Activated T-helper 17 cell treated with anti-CD3 and anti-CD28 coated beads, Interleukin-2, amount 50 U/mL, for 72 hours (primary cell): ENCODE data around the gene TARS3. TPM values are rescaled to one million over a fixed set of nuclear protein-coding genes. Genes with fewer than 3 reads are reported as not detected.
"Not testable (repeated sequence)": the region's sequence is repeated elsewhere in the genome, so short reads cannot be mapped to it uniquely, and the experiment has no call there.

Experiments
- ATAC-seq: fragments of 150-1000 bp; cut with Tn5 transposase; replicated peaks from 2 replicates; pipeline ENCODE4 v1.10.0; 2021; ENCODE audit warnings: mild to moderate bottlenecking, moderate library complexity
- H3K27ac Mint-ChIP-seq: one replicate; pipeline ENCODE4 v1.8.0; 2022; ENCODE audit warnings: mixed read lengths
- H3K27me3 Mint-ChIP-seq: one replicate; pipeline ENCODE4 v1.8.0; 2022; ENCODE audit warnings: mixed read lengths
- H3K36me3 Mint-ChIP-seq: one replicate; pipeline ENCODE4 v1.8.0; 2022; ENCODE audit warnings: low read depth, mild to moderate bottlenecking, mixed read lengths
- H3K4me1 Mint-ChIP-seq: one replicate; pipeline ENCODE4 v1.8.0; 2022; ENCODE audit warnings: mixed read lengths
- H3K4me3 Mint-ChIP-seq: one replicate; pipeline ENCODE4 v1.8.0; 2022; ENCODE audit warnings: mild to moderate bottlenecking, mixed read lengths
- H3K9me3 Mint-ChIP-seq: one replicate; pipeline ENCODE4 v1.8.0; 2022; ENCODE audit warnings: mixed read lengths
- total RNA-seq, 2 donors: library from RNA; stranded (reverse); gene quantifications; one replicate each; pipeline ENCODE4 v1.2.3, GENCODE V29; 2022

Gene TARS3
- total RNA-seq, 2 donors from 2014 or later: 20.6 to 33.0 TPM

DNA sequence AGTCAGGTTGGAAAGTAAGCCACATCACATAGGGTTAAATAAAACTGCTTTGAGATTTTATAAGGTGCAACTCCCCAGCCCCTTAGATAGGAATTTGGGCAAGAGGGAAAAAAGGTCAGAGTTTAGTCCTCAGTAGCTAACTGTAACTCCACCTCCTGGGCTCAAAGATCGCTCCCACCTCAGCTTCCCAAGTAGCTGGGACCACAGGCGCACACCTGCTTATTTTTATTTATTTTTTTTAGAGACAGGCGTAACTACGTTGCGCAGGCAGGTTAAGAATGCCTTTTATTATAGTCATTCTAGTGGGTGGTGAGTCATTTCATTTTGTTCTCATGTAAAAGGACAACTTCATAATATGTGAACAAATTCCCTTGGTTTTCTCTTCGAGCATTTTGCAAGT is 86.8 kb downstream of the TARS3 start:
- peaks cover 14% of the 10 kb centered on the region for H3K4me1 Mint-ChIP-seq
- no peaks in the 10 kb centered on the region for H3K9me3 Mint-ChIP-seq
- no peaks in the 10 kb centered on the region for H3K27me3 Mint-ChIP-seq
- no peak overlapping the region for H3K4me3 Mint-ChIP-seq
- H3K27ac Mint-ChIP-seq: peak overlapping the region; percentile 22
- H3K36me3 Mint-ChIP-seq: peaks cover 61% of the 10 kb centered on the region
- no peak for ATAC-seq

DNA sequence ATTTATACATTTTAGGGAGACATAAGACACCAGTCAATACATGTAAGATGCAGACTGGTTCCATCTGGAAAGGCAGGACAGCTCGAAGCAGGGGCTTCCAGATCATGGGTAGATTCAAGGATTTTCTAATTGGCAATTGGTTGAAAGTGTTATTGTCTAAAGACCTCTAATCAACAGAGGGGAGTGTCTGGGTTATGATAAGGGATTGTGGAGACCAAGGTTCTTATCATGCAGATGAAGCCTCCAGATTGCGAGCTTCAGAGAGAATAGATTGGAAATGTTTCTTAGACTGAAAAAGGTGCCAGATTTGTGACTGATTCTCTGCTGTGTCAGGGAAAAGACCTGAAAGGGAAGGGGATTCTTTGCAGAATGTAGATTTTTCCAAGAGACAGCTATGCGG is 87.2 kb downstream of the TARS3 start:
- Mint-ChIP-seq H3K4me3 (no peak overlapping the region), H3K27ac (peak overlapping the region; percentile 15)

DNA sequence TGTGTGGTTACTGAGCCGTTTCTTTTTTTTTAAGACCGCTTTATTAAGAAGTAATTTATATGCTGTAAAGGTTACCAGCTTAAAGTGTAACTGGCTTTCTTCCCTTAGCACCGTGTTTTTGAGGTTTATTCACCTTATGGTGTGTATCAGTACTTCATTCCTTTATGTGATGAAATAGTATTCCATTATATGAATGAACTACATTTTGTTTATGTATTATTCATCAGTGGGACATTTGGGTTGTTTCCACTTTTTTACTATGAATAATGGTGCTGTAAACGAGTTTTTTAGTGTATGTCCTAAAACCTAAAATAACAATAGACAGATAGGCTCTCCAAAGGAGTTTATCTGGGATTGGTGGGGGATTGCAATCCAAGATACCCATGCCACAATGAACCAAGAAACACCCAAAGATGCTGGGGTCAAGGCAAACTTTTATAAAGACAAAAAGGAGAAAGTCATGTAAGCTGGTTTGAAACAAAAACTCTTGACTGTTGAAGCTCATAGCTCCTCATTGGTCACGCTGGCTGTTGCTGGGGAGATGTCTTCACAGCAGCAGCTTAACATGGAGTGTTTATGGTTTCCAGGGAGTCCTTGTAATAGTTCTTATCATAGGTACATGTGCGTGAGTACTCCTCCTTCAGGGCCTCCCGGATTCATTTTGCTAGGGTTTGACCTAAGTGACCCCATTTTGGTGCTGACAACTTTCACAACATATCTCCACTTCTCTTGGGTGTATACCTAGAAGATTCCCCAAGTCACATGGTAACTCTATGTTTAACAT is 88.1 kb downstream of the TARS3 start:
- peaks cover 4% of the 10 kb centered on the region for H3K4me1 Mint-ChIP-seq
- peaks cover 51% of the 10 kb centered on the region for H3K36me3 Mint-ChIP-seq
- no peak for ATAC-seq
- H3K9me3 Mint-ChIP-seq: no peaks in the 10 kb centered on the region
- no peak overlapping the region for H3K4me3 Mint-ChIP-seq
- H3K27ac Mint-ChIP-seq: peak overlapping the region; percentile 15
- H3K27me3 Mint-ChIP-seq: no peaks in the 10 kb centered on the region

More for the DNA sequence above, 87.2 kb downstream of the TARS3 start:
- Mint-ChIP-seq H3K9me3 (no peaks in the 10 kb centered on the region), H3K27me3 (no peaks in the 10 kb centered on the region), H3K4me1 (peaks cover 10% of the 10 kb centered on the region), H3K36me3 (peaks cover 60% of the 10 kb centered on the region)
- no peak for ATAC-seq

DNA sequence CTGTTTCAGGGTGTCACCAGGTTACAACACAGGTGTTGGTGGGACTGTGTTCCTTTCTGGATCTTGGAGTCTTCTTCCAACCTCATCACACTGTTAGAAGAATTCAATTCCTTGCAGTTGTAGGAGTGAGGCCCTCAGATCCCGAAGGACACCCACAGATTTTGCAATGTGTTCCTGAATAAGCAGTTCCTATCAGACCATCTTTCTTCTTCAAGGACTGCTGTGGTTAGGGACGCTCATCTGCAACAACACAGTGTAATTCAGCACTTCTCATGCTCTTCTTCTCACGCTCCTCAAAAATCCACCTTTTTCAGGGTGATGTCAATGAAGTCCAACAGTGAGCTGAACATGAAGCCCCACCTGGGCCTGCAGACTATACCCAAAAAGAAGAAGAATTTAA is 90.9 kb downstream of the TARS3 start:
- Mint-ChIP-seq H3K27me3 (no peaks in the 10 kb centered on the region), H3K36me3 (peaks cover 23% of the 10 kb centered on the region), H3K4me3 (no peak overlapping the region), H3K4me1 (no peaks in the 10 kb centered on the region), H3K27ac (no peak overlapping the region), H3K9me3 (no peaks in the 10 kb centered on the region)
- ATAC-seq: no peak

DNA sequence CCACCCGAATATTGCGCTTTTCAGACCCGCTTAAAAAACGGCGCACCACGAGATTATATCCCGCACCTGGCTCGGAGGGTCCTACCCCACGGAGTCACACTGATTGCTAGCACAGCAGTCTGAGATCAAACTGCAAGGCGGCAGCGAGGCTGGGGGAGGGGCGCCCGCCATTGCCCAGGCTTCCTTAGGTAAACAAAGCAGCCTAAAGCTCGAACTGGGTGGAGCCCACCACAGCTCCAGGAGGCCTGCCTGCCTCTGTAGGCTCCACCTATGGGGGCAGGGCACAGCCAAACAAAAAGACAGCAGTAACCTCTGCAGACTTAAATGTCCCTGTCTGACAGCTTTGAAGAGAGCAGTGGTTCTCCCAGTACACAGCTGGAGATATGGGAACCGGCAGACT is 97.5 kb downstream of the TARS3 start:
- ATAC-seq, H3K9me3 Mint-ChIP-seq, H3K27ac Mint-ChIP-seq, H3K27me3 Mint-ChIP-seq, H3K4me3 Mint-ChIP-seq: not testable (repeated sequence)
- Mint-ChIP-seq H3K36me3 (peaks cover 42% of the 10 kb centered on the region), H3K4me1 (peaks cover 37% of the 10 kb centered on the region)

DNA sequence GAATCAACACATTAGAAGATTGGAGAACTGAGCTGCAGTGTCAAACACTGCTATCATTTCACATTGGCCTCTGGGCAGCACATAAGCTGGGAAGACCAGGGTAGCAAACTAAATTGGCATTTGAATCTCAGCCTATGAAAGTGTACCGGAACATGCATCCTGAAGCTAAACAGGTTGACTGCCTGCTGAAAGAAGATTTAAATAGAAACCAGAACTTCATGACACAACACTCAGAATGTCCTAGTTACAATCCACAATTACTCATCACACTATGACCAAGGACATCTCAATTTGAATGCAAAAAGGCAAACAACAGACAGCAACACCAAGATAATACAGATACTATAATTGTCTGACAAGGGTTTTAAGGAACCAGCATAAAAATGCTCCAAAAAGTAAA is 98.3 kb downstream of the TARS3 start:
- ATAC-seq: peak; percentile 93
- H3K4me3 Mint-ChIP-seq: peak overlapping the region; percentile 24

DNA sequence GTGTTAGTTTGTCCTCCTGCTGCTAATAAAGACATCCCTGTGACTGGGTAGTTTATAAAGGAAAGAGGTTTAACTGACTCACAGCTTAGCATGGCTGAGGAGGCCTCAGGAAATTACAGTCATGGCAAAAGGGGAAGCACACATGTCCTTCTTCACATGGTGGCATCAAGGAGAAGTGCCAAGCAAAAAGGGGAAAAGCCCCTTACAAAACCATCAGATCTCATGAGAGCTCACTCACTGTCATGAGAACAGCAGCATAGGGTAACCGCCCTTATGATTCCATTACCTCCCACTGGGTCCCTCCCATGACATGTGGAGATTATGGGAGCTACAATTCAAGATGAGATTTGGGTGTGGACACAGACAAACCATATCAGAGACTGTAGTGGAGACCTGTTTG is 99.1 kb downstream of the TARS3 start:
- H3K27ac Mint-ChIP-seq: peak overlapping the region; percentile 90
- H3K27me3 Mint-ChIP-seq: no peaks in the 10 kb centered on the region
- peaks cover 37% of the 10 kb centered on the region for H3K4me1 Mint-ChIP-seq
- H3K9me3 Mint-ChIP-seq: peaks cover 4% of the 10 kb centered on the region
- peak overlapping the region; percentile 24 for H3K4me3 Mint-ChIP-seq
- ATAC-seq: peak; percentile 54
- H3K36me3 Mint-ChIP-seq: peaks cover 53% of the 10 kb centered on the region

More for the DNA sequence above, 98.3 kb downstream of the TARS3 start:
- Mint-ChIP-seq H3K27me3 (no peaks in the 10 kb centered on the region), H3K9me3 (peaks cover 4% of the 10 kb centered on the region), H3K4me1 (peaks cover 37% of the 10 kb centered on the region), H3K27ac (peak overlapping the region; percentile 90), H3K36me3 (peaks cover 48% of the 10 kb centered on the region)

DNA sequence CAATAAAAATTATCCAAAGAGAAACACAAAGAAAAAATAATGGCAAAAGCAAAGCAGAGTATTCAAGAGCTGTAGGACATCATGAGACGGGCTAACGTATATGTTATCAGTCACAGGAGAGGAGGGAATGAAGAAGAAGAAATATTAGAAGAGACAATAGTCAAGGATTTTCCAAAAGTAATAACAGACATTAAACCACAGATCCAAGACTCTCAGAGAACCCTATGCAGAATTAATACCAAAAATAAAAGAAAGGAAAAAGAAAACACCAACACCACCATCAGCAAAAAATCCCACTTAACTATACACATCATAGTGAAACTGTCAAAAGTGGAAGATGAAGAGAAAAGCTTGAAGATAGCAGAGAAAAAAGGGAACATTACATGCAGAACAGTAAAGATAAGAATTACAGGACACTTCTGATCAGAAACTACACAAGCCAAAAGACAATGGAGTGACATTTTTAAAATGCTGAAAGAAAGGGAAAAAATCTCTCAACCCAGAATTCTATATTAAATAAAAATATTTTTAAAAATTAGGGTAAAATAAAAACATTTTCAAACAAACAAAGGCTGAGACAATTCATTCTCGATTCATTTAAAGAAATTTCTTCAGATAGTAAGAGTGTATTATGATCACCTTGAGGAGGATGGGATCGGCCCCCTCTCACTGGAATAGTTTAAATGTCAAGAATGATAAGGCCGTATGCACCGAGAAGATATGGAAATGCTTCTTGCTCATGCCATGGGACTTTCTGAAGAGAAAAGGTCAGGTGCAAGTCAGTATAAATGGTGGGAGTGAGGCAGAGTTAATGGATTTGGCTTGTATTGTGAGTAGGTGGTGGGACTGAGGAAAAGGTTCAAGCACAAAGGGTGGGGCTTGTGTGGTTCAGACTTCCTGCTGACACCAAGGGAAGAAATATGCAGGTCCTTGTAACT is 100.6 kb downstream of the TARS3 start:
- H3K36me3 Mint-ChIP-seq: peaks cover 59% of the 10 kb centered on the region
- peaks cover 4% of the 10 kb centered on the region for H3K9me3 Mint-ChIP-seq
- H3K4me1 Mint-ChIP-seq: peaks cover 37% of the 10 kb centered on the region
- H3K4me3 Mint-ChIP-seq: peak overlapping the region; percentile 12
- no peak for ATAC-seq
- H3K27me3 Mint-ChIP-seq: no peaks in the 10 kb centered on the region
- peak overlapping the region; percentile 90 for H3K27ac Mint-ChIP-seq

DNA sequence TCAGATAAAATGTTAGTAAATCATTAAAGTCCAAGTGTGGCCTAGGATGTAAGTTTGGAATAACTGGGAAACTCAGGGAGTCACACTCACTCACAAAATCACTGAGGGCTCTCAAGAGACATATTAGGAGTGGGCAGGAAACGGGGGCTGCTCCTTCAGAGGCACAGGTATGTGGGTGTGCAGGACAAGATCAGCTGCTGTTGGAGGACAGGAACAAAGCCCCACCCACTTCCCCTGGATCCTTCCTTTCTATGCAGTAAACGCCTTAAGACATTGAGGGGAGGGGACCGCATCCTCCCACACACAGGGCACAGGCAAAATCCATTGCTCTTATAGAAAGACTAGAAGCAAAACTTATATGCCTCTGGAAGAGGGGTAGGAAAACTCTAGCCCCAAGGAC is 102.3 kb downstream of the TARS3 start:
- peaks cover 67% of the 10 kb centered on the region for H3K36me3 Mint-ChIP-seq
- peak overlapping the region; percentile 90 for H3K27ac Mint-ChIP-seq
- no peak overlapping the region for H3K4me3 Mint-ChIP-seq
- no peak for ATAC-seq
- H3K27me3 Mint-ChIP-seq: no peaks in the 10 kb centered on the region
- H3K9me3 Mint-ChIP-seq: peaks cover 4% of the 10 kb centered on the region
- H3K4me1 Mint-ChIP-seq: peaks cover 37% of the 10 kb centered on the region

DNA sequence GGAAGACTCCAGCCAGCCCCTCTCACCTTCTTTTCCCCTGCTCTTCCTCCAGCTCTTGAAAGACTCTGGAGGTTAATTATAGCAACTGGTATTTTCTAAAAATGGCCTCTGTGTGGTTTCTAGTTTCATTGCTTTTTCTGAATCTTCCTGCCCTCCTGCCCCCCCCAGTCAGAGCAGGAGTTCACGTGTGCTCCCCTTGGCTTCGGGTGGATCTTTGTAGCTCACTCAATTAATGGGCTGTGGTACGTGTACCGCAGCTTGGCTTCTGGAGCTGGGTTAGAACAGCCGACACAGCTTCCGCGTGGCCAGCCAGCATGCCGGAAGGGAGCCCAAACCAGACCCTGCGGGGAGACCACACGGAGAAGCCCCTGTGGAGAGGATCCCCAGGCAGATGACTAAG is 103.6 kb downstream of the TARS3 start:
- Mint-ChIP-seq H3K4me1 (peaks cover 30% of the 10 kb centered on the region), H3K27me3 (no peaks in the 10 kb centered on the region), H3K27ac (peak overlapping the region; percentile 74), H3K36me3 (peaks cover 59% of the 10 kb centered on the region), H3K9me3 (peaks cover 4% of the 10 kb centered on the region), H3K4me3 (no peak overlapping the region)
- ATAC-seq: no peak

DNA sequence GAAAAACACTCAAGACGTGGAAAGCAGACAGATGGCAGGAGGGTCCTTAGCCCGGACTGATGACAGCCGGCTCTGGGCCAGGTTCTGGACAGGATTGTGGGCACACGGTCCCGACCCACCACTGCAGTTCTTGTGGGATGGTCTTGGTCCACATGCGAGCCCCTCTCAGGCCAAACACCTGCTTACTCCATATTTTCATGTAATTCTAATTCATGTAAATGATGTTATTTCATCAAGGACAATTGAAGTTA is 104.7 kb downstream of the TARS3 start:
- Mint-ChIP-seq H3K27me3 (no peaks in the 10 kb centered on the region), H3K4me1 (peaks cover 22% of the 10 kb centered on the region), H3K27ac (no peak overlapping the region), H3K36me3 (peaks cover 53% of the 10 kb centered on the region), H3K9me3 (peaks cover 4% of the 10 kb centered on the region), H3K4me3 (no peak overlapping the region)
- no peak for ATAC-seq

DNA sequence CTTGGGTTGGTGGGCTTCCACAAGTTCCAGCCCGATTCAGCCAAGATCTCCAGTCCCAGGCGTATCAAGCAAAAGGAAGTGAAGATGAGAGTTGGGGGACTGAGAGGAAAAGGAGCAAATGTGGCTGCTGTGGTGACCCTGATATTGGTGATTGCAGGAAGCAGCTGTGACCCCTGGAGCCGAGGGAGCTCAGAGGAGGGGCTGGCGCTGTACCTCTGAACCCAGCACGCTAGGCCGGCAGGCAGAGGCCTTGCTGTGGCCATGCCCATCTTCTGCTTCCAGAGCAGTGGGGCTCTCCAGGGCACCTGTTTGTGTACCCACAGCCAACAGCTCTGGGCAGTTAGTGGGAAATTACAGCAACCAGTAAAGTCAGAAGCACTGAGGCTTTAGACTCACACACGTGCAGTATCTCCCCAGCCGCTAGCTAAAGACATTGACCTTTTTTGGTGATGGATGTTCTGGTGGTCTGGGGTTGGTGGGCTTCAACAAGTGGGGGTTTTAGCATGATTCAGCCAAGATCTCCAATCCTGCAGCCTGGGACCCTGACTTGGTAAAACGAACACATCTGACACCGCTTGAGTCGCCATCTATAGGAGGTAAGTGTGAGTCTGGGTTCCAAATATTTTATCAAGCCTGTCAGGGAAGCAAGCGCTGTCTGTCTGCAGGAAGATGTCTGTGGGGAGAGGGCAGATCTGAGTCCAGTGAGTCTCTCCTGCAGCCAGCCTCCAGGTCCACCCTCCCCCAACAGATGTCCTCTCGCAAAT is 105.2 kb downstream of the TARS3 start:
- H3K27me3 Mint-ChIP-seq: no peaks in the 10 kb centered on the region
- H3K4me1 Mint-ChIP-seq: peaks cover 17% of the 10 kb centered on the region
- H3K36me3 Mint-ChIP-seq: peaks cover 48% of the 10 kb centered on the region
- no peak overlapping the region for H3K4me3 Mint-ChIP-seq
- peaks cover 4% of the 10 kb centered on the region for H3K9me3 Mint-ChIP-seq
- H3K27ac Mint-ChIP-seq: no peak overlapping the region
- no peak for ATAC-seq

DNA sequence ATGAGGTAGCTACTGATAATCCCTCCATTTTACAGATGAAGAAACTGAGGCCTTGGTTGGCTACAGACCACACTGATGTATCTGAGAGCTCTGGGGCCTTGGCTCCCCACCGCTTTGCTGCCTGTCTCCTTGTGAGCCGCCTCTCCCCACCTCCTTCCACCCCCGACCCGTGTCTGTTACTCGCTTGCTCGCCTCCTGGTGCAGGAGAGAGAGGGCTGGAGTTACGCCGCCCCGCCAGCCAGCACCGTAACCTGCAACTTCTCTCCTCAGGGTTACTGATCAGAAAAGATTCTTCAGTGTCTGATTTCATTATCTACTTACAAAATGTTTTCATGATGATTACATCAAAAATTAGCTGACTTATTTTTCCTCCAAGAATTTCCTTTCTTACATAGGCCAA is 106.2 kb downstream of the TARS3 start:
- no peak for ATAC-seq
- no peak overlapping the region for H3K27ac Mint-ChIP-seq
- no peak overlapping the region for H3K4me3 Mint-ChIP-seq
- peaks cover 7% of the 10 kb centered on the region for H3K4me1 Mint-ChIP-seq
- no peaks in the 10 kb centered on the region for H3K9me3 Mint-ChIP-seq
- no peaks in the 10 kb centered on the region for H3K27me3 Mint-ChIP-seq
- peaks cover 38% of the 10 kb centered on the region for H3K36me3 Mint-ChIP-seq

DNA sequence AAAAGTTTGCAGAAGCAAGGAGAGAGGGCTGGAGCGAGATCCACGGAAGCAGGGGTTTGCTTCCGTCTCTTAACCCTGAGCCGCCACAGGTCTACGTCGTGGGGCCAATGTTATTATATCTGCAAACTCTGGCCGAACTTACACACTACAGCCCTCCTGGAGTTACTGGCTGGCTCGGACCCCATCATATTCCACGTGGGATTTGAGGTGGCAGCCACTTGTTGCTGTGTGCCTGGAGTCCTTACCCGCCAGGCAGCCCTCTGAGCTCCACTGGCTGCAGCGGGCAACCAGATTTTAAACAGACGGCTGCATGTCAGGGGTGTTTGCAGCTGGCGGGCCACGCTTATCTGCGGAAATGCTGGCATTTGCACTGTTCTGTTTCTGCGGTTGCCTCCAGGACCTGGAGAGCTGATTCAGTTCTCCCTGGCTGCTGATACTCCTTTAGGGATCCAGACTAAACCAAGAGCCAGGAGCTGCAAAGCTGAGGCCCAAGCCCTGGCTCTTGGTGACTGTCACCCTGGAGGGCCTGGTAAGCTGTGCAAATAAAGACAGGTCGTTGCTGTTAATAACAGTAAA is 106.8 kb downstream of the TARS3 start:
- Mint-ChIP-seq H3K9me3 (no peaks in the 10 kb centered on the region), H3K36me3 (peaks cover 32% of the 10 kb centered on the region), H3K27ac (no peak overlapping the region), H3K4me1 (peaks cover 5% of the 10 kb centered on the region), H3K27me3 (no peaks in the 10 kb centered on the region), H3K4me3 (no peak overlapping the region)
- ATAC-seq: no peak
